Epithelial cell of proximal tubule (primary cell): ENCODE results near the gene GPD2. TPM values are rescaled to one million over a fixed set of nuclear protein-coding genes. Genes with fewer than 3 reads are reported as not detected.

ENCODE experiments used
- DNase-seq: peaks from one replicate; pipeline ENCODE4 v3.0.0-alpha.2; 2011; ENCODE audit warnings: low read depth
- H3K4me3 ChIP-seq: 2 replicates; pipeline ENCODE4 v1.5.1; 2011; ENCODE audit warnings: low read depth, mild to moderate bottlenecking, low read length
- CTCF ChIP-seq: conservative IDR thresholded peaks from 2 replicates; pipeline ENCODE4 v1.5.1; 2012; ENCODE audit warnings: low read depth, mild to moderate bottlenecking, low read length
- total RNA-seq: library from RNA; depleted of rRNA; stranded (reverse); fragments of >200 nt; gene quantifications from 2 replicates; pipeline ENCODE4 v1.2.3, GENCODE V29; 2015

The GPD2 gene
- total RNA-seq, 1 donor from 2014 or later = 22.4 TPM

GRCh38 chr2:156473445-156473844 is 37.3 kb downstream of the GPD2 start:
- no peak overlapping the region for H3K4me3 ChIP-seq
- no peak for TF ChIP-seq CTCF
- DNase-seq = no peak

- no peak overlapping the region for H3K4me3 ChIP-seq
- TF ChIP-seq CTCF = no peak
- DNase-seq = no peak
Measured at GRCh38 chr2:156474401-156474800, 38.2 kb downstream of the GPD2 start.

DNA sequence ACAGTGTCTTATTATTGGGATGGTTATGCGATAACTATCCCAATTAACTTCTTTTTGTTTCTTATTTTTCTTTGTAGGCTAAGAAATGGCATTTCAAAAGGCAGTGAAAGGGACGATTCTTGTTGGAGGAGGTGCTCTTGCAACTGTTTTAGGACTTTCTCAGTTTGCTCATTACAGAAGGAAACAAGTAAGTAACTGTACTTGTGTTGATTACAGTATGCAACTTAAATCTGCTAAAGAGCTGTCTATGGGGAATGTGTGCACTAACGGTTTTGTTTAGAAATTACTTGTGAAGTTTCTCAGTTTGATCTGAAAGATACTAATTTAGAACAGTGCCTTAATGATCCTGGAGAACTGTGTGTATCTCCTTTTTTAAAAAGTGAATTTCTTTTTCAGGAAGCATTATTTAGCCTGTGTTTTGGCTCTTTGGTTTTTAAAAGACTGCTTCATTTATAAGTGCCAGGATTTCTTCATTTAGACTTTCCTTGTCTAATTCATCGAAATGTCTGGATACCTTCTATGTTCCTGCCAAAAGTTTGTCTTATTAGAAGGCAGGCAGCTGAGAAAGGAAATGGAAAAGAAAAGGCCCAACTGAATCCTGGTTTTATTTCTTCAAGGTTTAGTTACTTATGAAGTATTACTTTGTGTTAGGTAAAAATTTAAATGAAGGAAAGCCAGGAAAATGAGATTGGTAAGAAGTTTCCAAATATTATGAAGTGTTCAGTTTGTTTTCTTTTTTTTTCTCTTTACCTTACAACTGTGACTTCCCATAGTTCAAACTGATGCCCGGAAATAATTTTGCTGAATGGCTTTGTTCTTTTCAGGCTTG is 40.1 kb downstream of the GPD2 start:
- TF ChIP-seq CTCF = no peak
- no peak for DNase-seq
- H3K4me3 ChIP-seq = no peak overlapping the region

GRCh38 chr2:156476850-156477206 is 40.6 kb downstream of the GPD2 start:
- no peak for DNase-seq
- H3K4me3 ChIP-seq = no peak overlapping the region
- no peak for TF ChIP-seq CTCF

DNA sequence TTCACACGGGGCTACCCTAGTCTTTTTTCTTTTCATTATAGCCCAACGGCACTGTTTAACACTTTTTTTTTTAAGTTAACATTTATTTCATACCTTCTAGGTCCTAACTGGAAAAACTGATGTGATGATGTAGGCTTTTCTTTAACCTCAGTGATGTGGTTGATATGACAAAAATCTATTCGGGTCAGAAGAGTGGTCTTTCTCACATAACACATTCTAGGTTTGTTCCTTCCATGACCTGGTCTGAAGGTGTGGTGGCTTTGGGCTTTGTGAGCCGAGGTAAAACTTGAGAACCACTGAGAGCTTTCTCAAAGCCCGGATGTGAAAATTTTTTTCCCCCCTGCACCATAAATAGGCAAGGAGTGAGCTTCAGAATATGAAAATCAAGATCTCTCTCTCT is 44.2 kb downstream of the GPD2 start:
- no peak overlapping the region for H3K4me3 ChIP-seq
- no peak for DNase-seq
- no peak for TF ChIP-seq CTCF

- TF ChIP-seq CTCF = no peak
- no peak overlapping the region for H3K4me3 ChIP-seq
- DNase-seq = no peak
Measured at GRCh38 chr2:156481312-156481711, 45.1 kb downstream of the GPD2 start.

DNA sequence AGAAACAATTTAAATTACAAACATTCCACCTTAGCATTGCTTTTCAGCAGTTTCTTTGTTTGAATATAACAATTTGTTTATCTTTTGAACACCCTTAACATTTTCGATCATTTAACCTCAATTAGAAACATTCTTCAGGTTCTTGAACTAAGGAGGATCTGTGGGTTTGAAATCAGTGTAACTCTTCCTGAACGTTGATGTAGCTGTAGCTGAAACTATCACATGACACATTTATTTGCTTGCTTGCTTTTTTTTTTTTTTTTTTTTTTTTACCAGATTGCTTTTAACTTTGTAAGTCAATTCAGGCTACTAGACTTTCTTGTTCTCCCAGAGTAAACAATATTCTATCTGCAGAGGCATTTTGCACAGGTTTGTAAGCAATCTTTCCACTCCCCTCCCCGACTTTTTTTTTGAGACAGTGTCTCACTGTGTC is 47.6 kb downstream of the GPD2 start:
- DNase-seq = no peak
- no peak overlapping the region for H3K4me3 ChIP-seq
- no peak for TF ChIP-seq CTCF
